Pancreas (tissue), 10 donors: ENCODE data around the gene DTD2. TPM values are rescaled to one million over a fixed set of nuclear protein-coding genes. Genes with fewer than 3 reads are reported as not detected.
A peak's percentile ranks its signal among the peaks of the same experiment; 100 is the strongest.
"Not testable (repeated sequence)": the region's sequence is repeated elsewhere in the genome, so short reads cannot be mapped to it uniquely, and the experiment has no call there.

Experiments
- ATAC-seq, 4 donors: fragments of 200-7000 bp; cut with Tn5 transposase; one replicate each; pipeline versions ENCODE4 v1.8.0 to v1.9.1; 2020; ENCODE audit warnings: mild to moderate bottlenecking in 4 of 4, moderate library complexity in 4 of 4
- DNase-seq, 6 donors: peaks; one replicate each; pipeline ENCODE4 v3.0.0-alpha.2; 2020
- FAIRE-seq: peaks from 2 replicates; lab custom pipeline; 2012; peaks lifted over from hg19 to GRCh38; lab: Jason Lieb, UNC
- H3K27ac ChIP-seq, 4 donors: fragments of 200-600 bp; sonication (generic); 1 replicate in 3 of 4; 2 replicates in 1 of 4; pipeline versions ENCODE4 v1.5.0 to v1.8.0; 2020
- H3K27me3 ChIP-seq, 4 donors: fragments of 200-600 bp; one replicate each; pipeline ENCODE4 v1.8.0; 2021
- H3K36me3 ChIP-seq, 3 donors: fragments of 200-600 bp; sonication (generic) in 1 of 3; one replicate each; pipeline versions ENCODE4 v1.5.0 to v1.8.0; 2020 to 2021
- H3K4me1 ChIP-seq, 3 donors: fragments of 200-600 bp; one replicate each; pipeline ENCODE4 v1.8.0; 2021
- H3K4me3 ChIP-seq, 4 donors: fragments of 200-600 bp; sonication (generic) in 2 of 4; one replicate each; pipeline versions ENCODE4 v1.5.0 to v1.8.0; 2020 to 2021
- H3K9me3 ChIP-seq, 4 donors: fragments of 200-600 bp; one replicate each; pipeline ENCODE4 v1.8.0; 2021
- WGBS, 2 donors: extraction: QIAGEN DNeasy Blood & Tissue Kit; methylation state at CpG; one replicate each; pipeline ENCODE4 v1.1.7; 2013; 5-methylcytosine and 5-hydroxymethylcytosine counted together
- intact Hi-C, 3 donors: fragments of 100-400 bp; cut with DNase I; formaldehyde crosslinking; loops; one replicate each; pipeline versions ENCODE4 v1.11.1 to v1.14.2; 2022
- polyA plus RNA-seq, 2 donors: library from polyadenylated mRNA; stranded (reverse); fragments of 200-250 nt; gene quantifications; one replicate each; pipeline ENCODE4 v1.2.3, GENCODE V29; 2013
- total RNA-seq, 6 donors: library from RNA; stranded (reverse); fragmentation: NEBNext Ultra II Directional in 4 of 6; extraction: Animal tissue kit (Norgen Biotek cat#: 25700) in 4 of 6; gene quantifications; one replicate each; pipeline versions ENCODE4 v1.2.1 to v1.2.4, GENCODE V29; 2021 to 2023
- TF ChIP-seq, protein P1 (sequence below), 4 donors: fragments of 200-600 bp; sonication (generic) in 3 of 4; IDR thresholded peaks; one replicate each; pipeline versions ENCODE4 v1.5.0 to v1.8.0; 2021; ENCODE audit warnings: antibody characterized with exemption in 4 of 4
- donor health status: healthy with polysubstance abuse.
- donor health status: DM: no; HTN: no; CAD: no; lungs with moderate emphysema.
- donor health status: DM: no; HTN: no; CAD: no.
- donor health status: control.
- donor health status: control.
- donor health status: Bipolar disorder and iron deficiency.
- donor health status: DM: yes; HTN: yes; CAD: no.
- donor health status: DM: no; HTN: no; CAD: no.
- donor health status: DM: no; HTN: no; CAD: no.
- donor health status: DM: yes; HTN: yes; CAD: no.

The DTD2 gene
- total and polyA plus RNA-seq, 8 donors: 4.6 to 11.0 (median 8.3) TPM

DNA sequence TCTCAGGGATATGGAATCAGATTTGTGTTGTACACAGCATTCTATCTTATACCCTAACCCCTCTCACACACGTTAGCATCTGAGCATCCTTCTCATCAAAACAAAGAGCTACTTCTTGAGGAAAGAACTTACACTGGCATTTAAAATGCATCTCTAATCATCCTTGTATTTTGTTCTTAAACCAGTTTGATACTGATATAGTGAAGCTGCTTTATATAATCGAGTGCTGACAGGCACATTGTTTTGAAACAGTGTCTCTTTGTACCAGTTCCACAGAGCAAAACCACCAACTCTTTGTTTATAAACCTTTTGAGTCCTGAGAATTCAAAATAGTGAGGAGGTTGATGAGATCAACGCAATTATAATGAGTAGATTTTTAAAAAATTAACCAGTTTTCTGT, 21.7 kb upstream of the DTD2 start:
- H3K36me3 ChIP-seq: no peaks in the 10 kb centered on the region
- no peaks in the 10 kb centered on the region for H3K9me3 ChIP-seq
- H3K27ac ChIP-seq: no peak overlapping the region
- WGBS, 2 donors: 55 to 67% methylated on average over 3 of the region's 3 CpGs
- TF ChIP-seq, protein P1, sequence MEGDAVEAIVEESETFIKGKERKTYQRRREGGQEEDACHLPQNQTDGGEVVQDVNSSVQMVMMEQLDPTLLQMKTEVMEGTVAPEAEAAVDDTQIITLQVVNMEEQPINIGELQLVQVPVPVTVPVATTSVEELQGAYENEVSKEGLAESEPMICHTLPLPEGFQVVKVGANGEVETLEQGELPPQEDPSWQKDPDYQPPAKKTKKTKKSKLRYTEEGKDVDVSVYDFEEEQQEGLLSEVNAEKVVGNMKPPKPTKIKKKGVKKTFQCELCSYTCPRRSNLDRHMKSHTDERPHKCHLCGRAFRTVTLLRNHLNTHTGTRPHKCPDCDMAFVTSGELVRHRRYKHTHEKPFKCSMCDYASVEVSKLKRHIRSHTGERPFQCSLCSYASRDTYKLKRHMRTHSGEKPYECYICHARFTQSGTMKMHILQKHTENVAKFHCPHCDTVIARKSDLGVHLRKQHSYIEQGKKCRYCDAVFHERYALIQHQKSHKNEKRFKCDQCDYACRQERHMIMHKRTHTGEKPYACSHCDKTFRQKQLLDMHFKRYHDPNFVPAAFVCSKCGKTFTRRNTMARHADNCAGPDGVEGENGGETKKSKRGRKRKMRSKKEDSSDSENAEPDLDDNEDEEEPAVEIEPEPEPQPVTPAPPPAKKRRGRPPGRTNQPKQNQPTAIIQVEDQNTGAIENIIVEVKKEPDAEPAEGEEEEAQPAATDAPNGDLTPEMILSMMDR (IDR thresholded peaks at IDR 0.05): no peak
- FAIRE-seq (no peak), DNase-seq (no peak), ATAC-seq (no peak)
- H3K4me1 ChIP-seq: no peaks in the 10 kb centered on the region
- intact Hi-C loops: no loop called here
- no peaks in the 10 kb centered on the region for H3K27me3 ChIP-seq
- no peak overlapping the region for H3K4me3 ChIP-seq

DNA sequence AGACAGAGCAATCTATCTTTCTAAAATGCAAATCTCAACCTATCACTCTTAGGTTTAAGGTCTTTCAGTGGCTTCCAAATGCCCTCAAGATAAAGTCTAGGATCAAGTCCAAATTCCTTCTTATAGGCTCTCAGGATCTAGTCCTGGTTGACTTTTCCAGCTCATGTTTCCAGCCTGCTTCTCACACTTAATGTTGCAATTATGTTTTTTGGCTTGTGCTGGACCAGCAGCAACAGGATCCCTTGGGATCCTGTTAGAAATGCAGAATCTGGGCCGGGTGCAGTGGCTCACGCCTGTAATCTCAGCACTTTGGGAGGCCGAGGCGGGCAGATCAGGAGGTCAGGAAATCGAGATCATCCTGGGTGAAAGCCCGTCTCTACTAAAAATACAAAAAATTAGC, 19.9 kb upstream of the DTD2 start:
- Histone ChIP-seq H3K27me3 (no peaks in the 10 kb centered on the region), H3K9me3 (no peaks in the 10 kb centered on the region), H3K36me3 (no peaks in the 10 kb centered on the region), H3K4me3 (no peak overlapping the region), H3K4me1 (no peaks in the 10 kb centered on the region), H3K27ac (no peak overlapping the region)
- ATAC-seq (no peak), FAIRE-seq (no peak), DNase-seq (no peak)
- intact Hi-C loops: no loop called here
- TF ChIP-seq, protein P1 (IDR thresholded peaks at IDR 0.05): no peak
- WGBS, 2 donors: 83 to 95% methylated on average over 6 of the region's 6 CpGs

DNA sequence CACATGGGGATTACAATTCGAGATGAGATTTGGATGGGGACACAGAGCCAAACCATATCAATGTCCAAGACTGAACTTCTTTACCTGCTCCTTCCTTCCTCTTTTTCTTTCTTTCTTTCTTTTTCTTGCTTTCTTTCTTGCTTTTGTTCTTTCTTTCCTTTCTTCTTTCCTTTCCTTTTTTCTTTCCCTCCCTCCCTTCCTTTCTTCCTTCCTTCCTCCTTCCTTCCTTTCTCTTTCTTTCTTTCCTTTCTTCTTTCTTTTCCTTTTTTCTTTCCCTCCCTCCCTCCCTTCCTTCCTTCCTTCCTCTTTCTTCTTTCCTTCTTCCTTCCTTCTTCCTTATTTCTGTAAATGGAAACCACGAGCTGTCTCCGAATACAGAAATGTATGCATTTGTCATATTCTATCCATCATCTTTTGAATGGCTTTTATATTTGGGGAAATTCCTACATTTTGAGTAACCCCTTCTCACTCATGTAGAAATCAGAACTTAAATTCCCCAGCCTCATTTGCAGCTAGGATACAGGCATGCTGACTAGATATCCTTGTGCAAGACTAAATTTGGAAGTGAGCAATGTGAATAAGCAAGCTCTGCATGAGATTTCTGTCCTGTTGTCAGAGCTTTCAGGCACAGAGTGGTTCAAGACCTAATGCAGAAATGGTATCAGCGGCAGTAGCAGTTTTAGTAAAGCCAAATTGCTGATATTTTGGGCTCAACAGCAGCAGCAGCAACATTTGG, 19.0 kb upstream of the DTD2 start:
- Histone ChIP-seq H3K27ac (no peak overlapping the region), H3K4me1 (no peaks in the 10 kb centered on the region), H3K9me3 (no peaks in the 10 kb centered on the region), H3K27me3 (no peaks in the 10 kb centered on the region), H3K36me3 (no peaks in the 10 kb centered on the region), H3K4me3 (no peak overlapping the region)
- intact Hi-C loops: no loop called here
- WGBS, 2 donors: 73 to 78% methylated on average over 4 of the region's 4 CpGs
- TF ChIP-seq, protein P1 (IDR thresholded peaks at IDR 0.05): no peak
- DNase-seq (no peak), FAIRE-seq (no peak), ATAC-seq (peak in 1 of 4 donors; percentile 32)

DNA sequence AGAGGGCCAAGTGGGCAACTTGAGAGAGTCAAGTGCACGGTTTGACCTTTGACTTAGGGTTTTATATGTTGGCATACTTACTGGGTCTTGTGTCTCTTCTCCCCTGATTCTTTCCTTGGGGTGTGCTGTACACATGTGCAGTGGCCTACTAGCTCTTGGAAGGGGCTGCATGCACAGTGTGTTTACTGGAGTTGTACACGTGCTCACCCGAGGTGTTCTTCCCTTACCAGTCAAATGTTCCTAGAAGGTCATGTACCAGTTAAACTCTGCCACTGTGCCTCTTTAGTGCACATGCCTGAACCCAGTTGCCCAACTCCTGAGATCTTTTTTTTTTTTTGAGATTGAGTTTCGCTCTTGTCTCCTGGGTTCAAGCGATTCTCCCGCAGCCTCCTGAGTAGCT, 9.2 kb upstream of the DTD2 start:
- DNase-seq (no peak), FAIRE-seq (no peak), ATAC-seq (no peak)
- Histone ChIP-seq H3K9me3 (no peaks in the 10 kb centered on the region), H3K36me3 (no peaks in the 10 kb centered on the region), H3K27me3 (no peaks in the 10 kb centered on the region), H3K27ac (no peak overlapping the region), H3K4me3 (no peak overlapping the region), H3K4me1 (no peaks in the 10 kb centered on the region)
- TF ChIP-seq, protein P1 (IDR thresholded peaks at IDR 0.05): no peak
- intact Hi-C loops: no loop called here
- WGBS, 2 donors: 77 to 83% methylated on average over 6 of the region's 6 CpGs

DNA sequence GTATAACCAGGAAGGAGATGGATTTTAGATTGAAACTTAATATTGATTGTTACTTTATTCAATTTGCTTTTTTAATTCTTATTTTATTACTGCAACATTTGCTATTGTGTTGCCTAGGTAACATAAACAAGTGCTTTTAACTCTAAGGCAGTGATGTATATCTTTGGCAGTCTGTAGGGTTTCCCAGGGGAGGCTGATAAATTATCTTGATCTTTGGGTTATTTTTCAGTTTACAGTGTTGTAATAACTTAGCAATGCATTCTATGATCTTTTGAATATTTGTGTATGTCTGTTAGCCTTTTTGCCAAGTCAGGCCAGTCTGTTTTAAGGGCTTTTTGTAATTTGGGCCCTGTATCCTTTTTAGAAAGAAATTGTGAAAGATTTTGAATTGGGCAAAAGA, 7.8 kb upstream of the DTD2 start:
- no peaks in the 10 kb centered on the region for H3K36me3 ChIP-seq
- H3K27me3 ChIP-seq: no peaks in the 10 kb centered on the region
- H3K27ac ChIP-seq: no peak overlapping the region
- ATAC-seq: no peak
- H3K4me3 ChIP-seq: no peak overlapping the region
- H3K4me1 ChIP-seq: no peaks in the 10 kb centered on the region
- no peaks in the 10 kb centered on the region for H3K9me3 ChIP-seq
- TF ChIP-seq, protein P1 (IDR thresholded peaks at IDR 0.05): no peak
- no peak for FAIRE-seq
- intact Hi-C loops: no loop called here
- DNase-seq: no peak

DNA sequence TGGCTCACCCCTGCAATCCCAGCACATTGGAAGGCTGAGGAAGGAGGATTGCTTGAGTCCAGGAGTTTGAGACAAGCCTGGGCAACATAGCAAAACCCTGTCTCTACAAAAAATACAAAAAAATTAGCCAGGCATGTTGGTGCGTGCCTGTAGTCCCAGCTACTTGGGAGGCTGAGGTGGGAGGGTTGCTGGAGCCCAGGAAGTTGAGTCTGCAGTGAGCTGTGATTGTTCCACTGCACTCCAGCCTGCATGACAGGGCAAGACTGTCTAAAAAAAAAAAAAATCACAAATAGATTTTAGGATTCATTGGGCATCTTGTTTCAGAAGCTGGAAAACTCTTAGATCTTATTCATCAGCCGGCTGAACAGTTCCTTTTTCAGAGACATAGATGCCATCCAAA, 5.1 kb upstream of the DTD2 start:
- H3K4me3 ChIP-seq, H3K9me3 ChIP-seq, intact Hi-C loops, H3K36me3 ChIP-seq, H3K27me3 ChIP-seq, H3K27ac ChIP-seq, H3K4me1 ChIP-seq, DNase-seq, ATAC-seq, FAIRE-seq: not testable (repeated sequence)
- WGBS, 2 donors: 81 to 86% methylated on average over 2 of the region's 2 CpGs
